IPS-18c (cell line): ENCODE results near the gene LTBP3.
A peak's percentile ranks its signal among the peaks of the same experiment; 100 is the strongest.

Experiments used
- H3K4me3 ChIP-seq: 2 replicates; pipeline ENCODE4 v1.7.0; 2013; ENCODE audit warnings: low read depth, mild to moderate bottlenecking, low read length, moderate library complexity; ENCODE audit not compliant: insufficient read depth
- H3K9me3 ChIP-seq: one replicate; pipeline ENCODE4 v1.6.1; 2013; ENCODE audit warnings: mild to moderate bottlenecking, low read length, moderate library complexity; ENCODE audit not compliant: control insufficient read depth, insufficient read depth

Gene LTBP3

GRCh38 chr11:65558002-65558929 lies at the start of gene LTBP3:
LTBP3 (minus strand) TSS chr11:65558359; CDS start chr11:65557959, 400 bp downstream.
- H3K9me3 ChIP-seq: peaks cover 2% of the 10 kb centered on the region
- H3K4me3 ChIP-seq: peak within 1 kb of the TSS; percentile 55

- H3K9me3 ChIP-seq: peaks cover 2% of the 10 kb centered on the region
- peak overlapping the region; percentile 44 for H3K4me3 ChIP-seq
Observed at GRCh38 chr11:65606876-65607613, 48.9 kb upstream of the LTBP3 start.

GRCh38 chr11:65604258-65604657 lies 46.1 kb upstream of the LTBP3 start:
- Histone ChIP-seq H3K4me3 (no peak overlapping the region), H3K9me3 (peaks cover 2% of the 10 kb centered on the region)

GRCh38 chr11:65599955-65600246 lies 41.7 kb upstream of the LTBP3 start:
- Histone ChIP-seq H3K4me3 (no peak overlapping the region), H3K9me3 (peaks cover 1% of the 10 kb centered on the region)

DNA sequence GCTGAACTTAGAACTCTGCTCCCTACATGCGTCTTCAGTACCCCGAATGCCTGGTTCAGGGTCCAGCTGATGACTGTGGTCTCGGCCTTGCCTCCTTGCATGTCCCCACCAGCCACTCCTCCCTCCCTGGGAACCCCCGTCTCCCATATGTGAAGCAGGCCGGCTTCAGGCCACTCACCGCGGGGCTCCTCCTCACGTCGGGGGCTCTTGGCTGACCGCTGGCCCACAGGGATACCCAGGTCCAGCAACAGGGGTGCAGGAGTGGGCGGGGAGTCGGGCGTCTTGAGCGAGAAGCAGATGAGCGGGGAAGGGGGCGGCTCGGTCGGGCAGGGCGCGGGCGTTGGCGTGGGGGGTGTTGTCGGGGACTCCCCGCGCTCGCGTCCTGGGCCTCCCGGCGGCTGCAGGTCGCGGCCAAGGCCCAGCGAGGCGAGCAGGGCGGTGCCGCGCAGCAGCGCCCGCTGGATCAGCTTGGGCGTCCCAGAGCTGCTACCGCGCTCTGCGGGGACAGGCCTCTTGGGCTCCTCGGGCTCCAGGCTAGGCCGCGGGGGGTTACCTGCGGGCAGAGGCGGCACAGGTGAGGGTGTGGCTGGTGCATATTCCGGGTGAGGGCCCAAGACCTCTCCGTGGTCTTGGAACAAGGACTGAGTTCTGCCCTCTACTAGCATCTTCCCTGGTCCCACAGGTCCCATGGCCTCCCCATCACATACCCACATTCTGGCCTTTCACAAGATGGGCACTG lies 41.2 kb upstream of the LTBP3 start:
- H3K4me3 ChIP-seq: no peak overlapping the region
- H3K9me3 ChIP-seq: peaks cover 2% of the 10 kb centered on the region

GRCh38 chr11:65598258-65598699 lies 40.1 kb upstream of the LTBP3 start:
- Histone ChIP-seq H3K9me3 (peaks cover 2% of the 10 kb centered on the region), H3K4me3 (no peak overlapping the region)

DNA sequence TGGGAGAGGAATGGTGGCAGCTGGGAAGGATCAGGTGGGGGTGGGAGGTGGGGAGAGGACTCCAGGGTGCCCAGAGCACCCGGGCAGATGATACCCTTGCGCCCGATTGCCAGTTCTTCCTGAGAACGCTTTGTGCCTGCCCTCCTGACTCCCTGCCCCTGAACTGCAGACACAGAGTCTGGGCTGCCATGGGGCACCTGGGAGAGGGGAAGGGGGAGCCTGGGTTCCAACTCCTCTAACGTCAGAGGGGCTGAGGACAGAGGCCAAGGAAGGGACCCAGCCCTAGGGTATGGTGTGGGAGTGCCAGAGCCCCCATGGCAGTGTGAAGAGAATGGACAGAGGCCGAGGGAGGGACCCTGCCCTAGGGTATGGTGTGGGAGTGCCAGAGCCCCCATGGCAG lies 38.4 kb upstream of the LTBP3 start:
- Histone ChIP-seq H3K4me3 (no peak overlapping the region), H3K9me3 (peaks cover 2% of the 10 kb centered on the region)

GRCh38 chr11:65595543-65596281 lies 37.6 kb upstream of the LTBP3 start, which contains the start of gene KCNK7:
KCNK7 (minus strand) TSS chr11:65595800; CDS start chr11:65595772, 28 bp downstream.
- H3K9me3 ChIP-seq: peaks cover 2% of the 10 kb centered on the region
- no peak within 1 kb of the TSS for H3K4me3 ChIP-seq

DNA sequence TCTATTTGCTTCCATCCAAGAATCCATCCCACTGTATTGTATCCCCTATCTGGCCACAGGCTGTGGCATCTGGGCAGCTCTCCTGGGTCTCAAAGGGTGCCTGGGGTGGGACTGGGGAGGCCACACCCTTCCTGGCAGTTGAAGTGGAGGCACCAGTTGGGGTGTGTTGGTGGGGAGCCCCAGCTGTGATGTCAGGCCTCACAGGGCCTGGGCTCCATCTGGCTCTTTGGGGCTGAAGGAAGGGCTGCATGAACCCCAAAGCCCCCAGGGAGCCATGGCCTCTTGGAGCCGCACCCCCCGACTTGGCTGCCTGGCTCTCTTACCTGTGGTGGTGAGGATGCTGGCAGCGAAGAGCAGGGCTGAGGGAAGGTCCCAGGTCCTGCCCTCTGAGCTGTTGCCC lies 37.0 kb upstream of the LTBP3 start:
- peaks cover 2% of the 10 kb centered on the region for H3K9me3 ChIP-seq
- no peak overlapping the region for H3K4me3 ChIP-seq

DNA sequence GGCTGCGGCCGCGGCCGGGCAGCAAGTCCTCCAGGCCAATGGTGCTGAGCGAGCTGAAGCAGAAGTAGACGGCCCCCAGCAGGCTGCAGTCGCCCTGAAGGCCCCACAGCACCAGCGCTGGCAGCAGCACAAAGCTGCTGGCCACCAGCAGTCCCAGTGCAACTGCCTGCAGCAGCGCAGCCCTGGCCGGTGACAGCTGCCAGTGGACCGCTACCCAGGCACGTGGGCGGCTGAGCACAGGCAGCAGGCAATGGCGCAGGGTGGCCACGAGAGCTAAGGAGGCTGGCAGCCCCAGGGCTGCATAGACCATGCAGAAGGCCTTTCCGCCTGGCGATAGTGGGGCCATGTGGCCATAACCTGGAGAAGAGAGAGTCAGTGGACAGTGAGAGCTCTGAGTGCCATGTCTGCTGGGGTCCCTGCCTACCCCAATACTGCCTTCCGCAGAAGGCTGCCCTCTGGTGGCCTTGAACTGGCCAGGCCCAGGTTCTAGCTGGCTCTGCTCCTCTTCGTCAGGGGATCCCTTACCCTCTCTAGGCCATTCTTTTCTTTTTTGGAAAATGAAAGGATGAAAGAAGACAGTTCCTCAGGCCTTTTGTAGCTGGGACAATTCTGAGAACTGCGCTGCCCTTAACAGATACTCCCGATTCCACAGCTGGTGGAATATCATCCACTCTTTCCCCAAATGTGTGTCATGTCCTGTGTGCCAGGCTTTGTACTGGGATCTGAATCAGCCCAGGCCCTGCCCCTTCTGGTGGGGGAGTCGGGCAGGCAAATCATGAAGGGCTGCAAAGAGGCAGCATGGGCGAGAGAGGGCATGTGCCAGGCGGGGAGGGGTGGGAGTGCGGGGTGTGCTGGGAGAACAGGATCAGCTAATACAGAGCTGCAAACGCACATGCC lies 35.6 kb upstream of the LTBP3 start:
- Histone ChIP-seq H3K4me3 (no peak overlapping the region), H3K9me3 (peaks cover 2% of the 10 kb centered on the region)

DNA sequence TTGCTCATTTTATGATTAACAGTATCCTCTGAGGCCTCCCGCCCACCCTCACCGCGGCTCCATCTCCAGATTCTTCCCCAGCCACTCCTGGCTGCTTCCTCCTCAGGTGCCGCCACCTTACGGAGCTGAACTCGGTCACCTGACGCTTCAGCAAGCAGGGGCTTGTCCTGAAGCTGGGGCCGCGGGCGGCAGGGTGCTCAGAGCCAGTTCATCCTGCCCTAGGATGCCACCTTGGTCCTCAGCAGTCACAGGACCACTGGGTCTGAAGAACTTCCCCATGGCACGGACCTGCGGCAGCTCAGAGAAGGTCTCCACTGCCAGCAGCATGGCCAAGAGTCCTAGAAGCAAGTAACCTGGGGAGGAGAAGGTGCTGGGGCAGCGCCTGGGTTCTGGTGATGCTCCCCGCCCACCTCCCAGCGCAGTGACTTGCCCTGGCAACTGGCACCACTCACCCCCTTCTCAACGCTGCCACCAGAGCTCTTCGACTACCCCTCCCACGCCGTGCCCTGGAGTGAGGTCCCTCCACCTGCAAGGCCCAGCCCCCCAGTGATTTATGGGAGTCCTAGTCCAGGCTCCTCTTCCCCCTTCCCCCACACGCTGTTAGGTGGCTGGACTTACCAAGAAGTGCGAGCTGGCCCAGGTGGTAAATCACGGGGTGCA lies 34.8 kb upstream of the LTBP3 start:
- H3K9me3 ChIP-seq: peaks cover 2% of the 10 kb centered on the region
- peak overlapping the region; percentile 65 for H3K4me3 ChIP-seq

GRCh38 chr11:65591939-65592857 lies 34.0 kb upstream of the LTBP3 start:
- peaks cover 2% of the 10 kb centered on the region for H3K9me3 ChIP-seq
- peak overlapping the region; percentile 65 for H3K4me3 ChIP-seq

GRCh38 chr11:65590240-65590738 lies 32.1 kb upstream of the LTBP3 start:
- H3K4me3 ChIP-seq: no peak overlapping the region
- peaks cover 2% of the 10 kb centered on the region for H3K9me3 ChIP-seq

DNA sequence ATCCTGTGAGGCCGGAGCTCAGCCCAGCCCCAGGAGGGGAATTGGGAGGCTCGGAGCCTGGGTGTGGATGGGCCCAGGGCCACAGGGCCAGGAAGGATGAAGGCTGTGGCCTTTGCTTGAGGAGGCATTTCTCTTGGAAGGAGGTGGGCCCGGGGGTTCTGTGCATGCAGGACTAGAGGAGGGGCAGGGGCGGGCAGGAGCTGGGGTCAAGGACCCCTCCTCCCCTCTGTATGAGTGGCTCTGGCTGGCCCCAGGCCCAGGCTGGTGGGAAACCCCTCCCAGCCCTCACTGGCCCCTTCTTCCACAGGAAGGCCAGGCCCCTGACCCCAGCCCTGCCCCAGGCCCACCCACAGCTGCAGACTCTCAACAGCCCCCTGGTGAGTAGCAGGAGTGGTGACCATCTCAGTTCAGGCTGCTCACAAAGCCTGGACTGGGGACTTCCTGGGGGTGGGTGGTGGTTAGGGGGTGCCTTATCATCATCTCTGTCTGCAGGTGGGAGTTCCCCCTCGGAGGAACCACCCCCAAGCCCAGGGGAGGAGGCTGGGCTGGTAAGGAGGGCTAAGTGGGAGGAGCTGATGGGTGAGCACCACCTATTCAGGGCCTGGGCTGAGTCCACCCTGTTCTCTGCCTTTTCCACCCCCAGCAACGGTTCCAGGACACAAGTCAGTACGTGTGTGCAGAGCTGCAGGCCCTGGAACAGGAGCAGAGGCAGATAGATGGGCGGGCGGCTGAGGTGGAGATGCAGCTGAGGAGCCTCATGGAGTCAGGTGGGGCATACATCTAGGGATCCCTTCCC lies 31.5 kb upstream of the LTBP3 start:
- H3K4me3 ChIP-seq: no peak overlapping the region
- no peaks in the 10 kb centered on the region for H3K9me3 ChIP-seq
